Type B pancreatic cell (in vitro differentiated cells): Measurements from ENCODE around the gene DOCK4. TPM values are rescaled to one million over a fixed set of nuclear protein-coding genes. Genes with fewer than 3 reads are reported as not detected.

Experiments used
- DNase-seq: peaks from one replicate; pipeline ENCODE4 v3.0.0; 2021; ENCODE audit warnings: mixed read lengths; ENCODE audit not compliant: unreplicated experiment; ENCODE audit errors: extremely low spot score
- H3K27ac Mint-ChIP-seq: 2 replicates; pipeline ENCODE4 v1.8.0; 2021; ENCODE audit warnings: mild to moderate bottlenecking, mixed read lengths
- H3K27me3 Mint-ChIP-seq: 2 replicates; pipeline ENCODE4 v1.8.0; 2021; ENCODE audit warnings: mixed read lengths
- H3K36me3 Mint-ChIP-seq: 2 replicates; pipeline ENCODE4 v1.8.0; 2021; ENCODE audit warnings: mixed read lengths
- H3K4me1 Mint-ChIP-seq: one replicate; pipeline ENCODE4 v1.8.0; 2021; ENCODE audit warnings: mixed read lengths; ENCODE audit not compliant: unreplicated experiment
- H3K4me3 Mint-ChIP-seq: 2 replicates; pipeline ENCODE4 v1.8.0; 2021; ENCODE audit warnings: mild to moderate bottlenecking, mixed read lengths
- H3K9me3 Mint-ChIP-seq: 2 replicates; pipeline ENCODE4 v1.8.0; 2021; ENCODE audit warnings: mixed read lengths
- CTCF ChIP-seq: fragments of 200-600 bp; sonication (generic); conservative IDR thresholded peaks from 2 replicates; pipeline ENCODE4 v1.5.0; 2021; ENCODE audit warnings: antibody characterized with exemption, mild to moderate bottlenecking
- total RNA-seq: library from RNA; stranded (reverse); gene quantifications from 2 replicates; pipeline ENCODE4 v1.2.1, GENCODE V29; 2021; ENCODE audit warnings: low replicate concordance

The DOCK4 gene
- total RNA-seq, 1 donor from 2014 or later = 24.6 TPM

GRCh38 chr7:112045222-112045621, 161.0 kb downstream of the DOCK4 start:
- Mint-ChIP-seq H3K27ac (no peak overlapping the region), H3K4me1 (peaks cover 9% of the 10 kb centered on the region), H3K4me3 (no peak overlapping the region), H3K27me3 (no peaks in the 10 kb centered on the region), H3K9me3 (peaks cover 16% of the 10 kb centered on the region), H3K36me3 (peaks cover 8% of the 10 kb centered on the region)
- no peak for TF ChIP-seq CTCF
- DNase-seq = no peak

GRCh38 chr7:112042631-112043030, 163.6 kb downstream of the DOCK4 start:
- Mint-ChIP-seq H3K27me3 (no peaks in the 10 kb centered on the region), H3K4me3 (no peak overlapping the region), H3K4me1 (peaks cover 5% of the 10 kb centered on the region), H3K9me3 (peaks cover 16% of the 10 kb centered on the region), H3K36me3 (peaks cover 8% of the 10 kb centered on the region), H3K27ac (no peak overlapping the region)
- no peak for DNase-seq
- TF ChIP-seq CTCF = no peak

GRCh38 chr7:112038353-112038752, 167.8 kb downstream of the DOCK4 start:
- TF ChIP-seq CTCF = no peak
- H3K4me1 Mint-ChIP-seq = no peaks in the 10 kb centered on the region
- H3K36me3 Mint-ChIP-seq = no peaks in the 10 kb centered on the region
- no peak overlapping the region for H3K27ac Mint-ChIP-seq
- H3K27me3 Mint-ChIP-seq = no peaks in the 10 kb centered on the region
- no peak for DNase-seq
- H3K9me3 Mint-ChIP-seq = no peaks in the 10 kb centered on the region
- no peak overlapping the region for H3K4me3 Mint-ChIP-seq

GRCh38 chr7:112036071-112036470, 170.1 kb downstream of the DOCK4 start:
- Mint-ChIP-seq H3K27ac (no peak overlapping the region), H3K27me3 (no peaks in the 10 kb centered on the region), H3K4me1 (peaks cover 7% of the 10 kb centered on the region), H3K9me3 (no peaks in the 10 kb centered on the region), H3K36me3 (no peaks in the 10 kb centered on the region), H3K4me3 (no peak overlapping the region)
- no peak for DNase-seq
- no peak for TF ChIP-seq CTCF

GRCh38 chr7:112031689-112032088, 174.5 kb downstream of the DOCK4 start:
- H3K27me3 Mint-ChIP-seq = no peaks in the 10 kb centered on the region
- H3K27ac Mint-ChIP-seq = no peak overlapping the region
- no peak for TF ChIP-seq CTCF
- H3K4me1 Mint-ChIP-seq = peaks cover 11% of the 10 kb centered on the region
- no peak for DNase-seq
- H3K36me3 Mint-ChIP-seq = no peaks in the 10 kb centered on the region
- no peaks in the 10 kb centered on the region for H3K9me3 Mint-ChIP-seq
- no peak overlapping the region for H3K4me3 Mint-ChIP-seq

- DNase-seq = no peak
- no peak for TF ChIP-seq CTCF
- Mint-ChIP-seq H3K4me1 (peaks cover 7% of the 10 kb centered on the region), H3K9me3 (peaks cover 8% of the 10 kb centered on the region), H3K27ac (no peak overlapping the region), H3K4me3 (no peak overlapping the region), H3K36me3 (no peaks in the 10 kb centered on the region), H3K27me3 (no peaks in the 10 kb centered on the region)
These were observed 180.6 kb downstream of the DOCK4 start for GRCh38 chr7:112025556-112025955.
